Endothelial cell of umbilical vein (primary cell): ENCODE results near the gene EEF1AKMT1. TPM values are rescaled to one million over a fixed set of nuclear protein-coding genes. Genes with fewer than 3 reads are reported as not detected.

Source experiments
- BruUV-seq: library from RNA; stranded (reverse); fragments of 400-500 nt; replicated peaks from 2 replicates; lab custom pipeline; 2021; lab: Mats Ljungman, UMichigan
- CTCF ChIA-PET: fragments of 300-600, 350-600 bp; sonication (Branson Sonifier 250); formaldehyde crosslinking; loops from one replicate; lab custom pipeline; 2021; ENCODE audit warnings: antibody characterized with exemption, inconsistent platforms; lab: Charles Lee
- POLR2A ChIA-PET: fragments of 300-600, 350-600 bp; sonication (Branson Sonifier 250); formaldehyde crosslinking; loops from one replicate; lab custom pipeline; 2021; ENCODE audit warnings: antibody characterized with exemption, inconsistent platforms; lab: Charles Lee
- DNase-seq: peaks from one replicate; pipeline ENCODE4 v3.0.0-alpha.2; 2011; ENCODE audit warnings: low read depth, low spot score
- FAIRE-seq: peaks from 2 replicates; lab custom pipeline; 2011; peaks lifted over from hg19 to GRCh38; lab: Jason Lieb, UNC
- H2AFZ ChIP-seq: 2 replicates; pipeline ENCODE4 v1.6.0; 2012; ENCODE audit warnings: low read depth, low read length, control low read depth, inconsistent platforms
- H3K27ac ChIP-seq: 2 replicates; pipeline ENCODE4 v1.5.1; 2011; ENCODE audit warnings: low read depth, mild to moderate bottlenecking, control low read depth, low read length, moderate library complexity; ENCODE audit not compliant: insufficient read depth
- H3K27me3 ChIP-seq, 2 experiments: 2 replicates each; pipeline versions ENCODE4 v1.6.0 to v1.6.1; 2011; ENCODE audit warnings: low read length in 2 of 2, mixed read lengths in 1 of 2; ENCODE audit not compliant: control insufficient read depth in 2 of 2, insufficient read depth in 2 of 2
- H3K36me3 ChIP-seq, 2 experiments: 2 replicates in 1 of 2; 3 replicates in 1 of 2; pipeline ENCODE4 v1.5.1; 2011; ENCODE audit warnings: low read length in 2 of 2, mild to moderate bottlenecking in 1 of 2, moderate library complexity in 1 of 2; ENCODE audit not compliant: control insufficient read depth in 2 of 2, insufficient read depth in 2 of 2; ENCODE audit errors: extremely low read depth in 1 of 2
- H3K4me1 ChIP-seq: 3 replicates; pipeline ENCODE4 v1.5.1; 2011; ENCODE audit warnings: mild to moderate bottlenecking, low read length; ENCODE audit not compliant: control insufficient read depth, insufficient read depth; ENCODE audit errors: extremely low read depth
- H3K4me2 ChIP-seq: 2 replicates; pipeline ENCODE4 v1.6.1; 2011; ENCODE audit warnings: low read length, control low read depth, mixed read lengths; ENCODE audit not compliant: insufficient read depth
- H3K4me3 ChIP-seq, 3 experiments: fragments of 200-600 bp in 1 of 3; sonication (generic), shearing (Covaris generic) in 1 of 3; replicated peaks in 1 of 3; 2 replicates each; pipeline ENCODE4 v1.5.1; 2011 to 2016; ENCODE audit warnings: control low read depth in 3 of 3, low read length in 3 of 3, mild to moderate bottlenecking in 2 of 3, inconsistent platforms in 1 of 3, low read depth in 1 of 3, moderate library complexity in 1 of 3; ENCODE audit not compliant: insufficient read depth in 1 of 3
- H3K79me2 ChIP-seq: 2 replicates; pipeline ENCODE4 v1.6.0; 2012; ENCODE audit warnings: low read length, inconsistent platforms; ENCODE audit not compliant: control insufficient read depth, insufficient read depth
- H3K9ac ChIP-seq: replicated peaks from 2 replicates; pipeline ENCODE3; 2011; ENCODE audit warnings: low read length, control low read depth; ENCODE audit not compliant: insufficient read depth; ENCODE audit errors: extremely low read depth
- H3K9me1 ChIP-seq: replicated peaks from 3 replicates; pipeline ENCODE4 v1.6.0; 2011; ENCODE audit warnings: mild to moderate bottlenecking, low read length; ENCODE audit not compliant: control insufficient read depth, insufficient read depth; ENCODE audit errors: extremely low read depth
- H3K9me3 ChIP-seq: replicated peaks from 2 replicates; pipeline ENCODE4 v1.5.1; 2012; ENCODE audit warnings: low read length, inconsistent platforms; ENCODE audit not compliant: control insufficient read depth, insufficient read depth
- H4K20me1 ChIP-seq: replicated peaks from 2 replicates; pipeline ENCODE3; 2011; ENCODE audit warnings: mild to moderate bottlenecking, low read length; ENCODE audit not compliant: control insufficient read depth, insufficient read depth; ENCODE audit errors: extremely low read depth
- CTCF ChIP-seq, 2 donors: IDR thresholded peaks; 1 replicate in 1 of 2; 2 replicates in 1 of 2; pipeline ENCODE4 v1.5.1; 2011; ENCODE audit warnings: low read length in 2 of 2, mild to moderate bottlenecking in 2 of 2, moderate library complexity in 2 of 2, control low read depth in 1 of 2, inconsistent platforms in 1 of 2, low read depth in 1 of 2; ENCODE audit not compliant: insufficient read depth in 1 of 2; ENCODE audit errors: extremely low read depth in 1 of 2
- EZH2 ChIP-seq: IDR thresholded peaks from 2 replicates; pipeline ENCODE4 v1.6.1; 2012; ENCODE audit warnings: borderline replicate concordance, low read depth, mild to moderate bottlenecking, moderate library complexity, low read length, inconsistent platforms; ENCODE audit not compliant: severe bottlenecking
- FOS ChIP-seq: IDR thresholded peaks from 2 replicates; pipeline ENCODE4 v1.6.1; 2011; ENCODE audit warnings: mild to moderate bottlenecking, low read length, moderate library complexity, borderline replicate concordance; ENCODE audit not compliant: insufficient read depth
- GATA2 ChIP-seq: IDR thresholded peaks from 2 replicates; pipeline ENCODE4 v1.7.0; 2011; ENCODE audit warnings: low read depth, mild to moderate bottlenecking, moderate library complexity, mixed read lengths, low read length; ENCODE audit not compliant: insufficient read length, insufficient read depth
- JUN ChIP-seq: IDR thresholded peaks from 2 replicates; pipeline ENCODE4 v1.6.1; 2011; ENCODE audit warnings: borderline replicate concordance, low read depth; ENCODE audit not compliant: insufficient read length, insufficient read depth
- MAX ChIP-seq: IDR thresholded peaks from 2 replicates; pipeline ENCODE4 v1.6.1; 2011; ENCODE audit not compliant: insufficient read depth, insufficient read length
- MYC ChIP-seq: IDR thresholded peaks from one replicate; pipeline ENCODE4 v1.6.1; 2011; ENCODE audit warnings: mild to moderate bottlenecking, low read depth, low read length
- POLR2A ChIP-seq: IDR thresholded peaks from 2 replicates; pipeline ENCODE4 v1.6.1; 2012; ENCODE audit warnings: low read depth, mild to moderate bottlenecking, control low read depth, low read length
- POLR2AphosphoS5 ChIP-seq: IDR thresholded peaks from 2 replicates; pipeline ENCODE4 v1.6.1; 2012; ENCODE audit warnings: low read depth, mild to moderate bottlenecking, control low read depth, low read length, moderate library complexity; ENCODE audit not compliant: insufficient read depth
- dilution Hi-C: fragments of 300-500 bp; cut with MboI; formaldehyde crosslinking; loops from one replicate; pipeline ENCODE4 v1.15.0; 2019; ENCODE audit warnings: low sequenced_read_pairs; ENCODE audit not compliant: extremely low pct_ligation_motif_present
- intact Hi-C: fragments of 100-400 bp; cut with micrococcal nuclease; formaldehyde crosslinking; loops from one replicate; pipeline ENCODE4 v1.10.0; 2022
- polyA plus RNA-seq, 4 experiments: library from polyadenylated mRNA; depleted of rRNA in 3 of 4; stranded (reverse) in 3 of 4; unstranded in 1 of 4; fragments of >200 nt; gene quantifications; 2 replicates each; pipeline versions ENCODE4 v1.2.1 to v1.2.3, GENCODE V29; 2011 to 2012; ENCODE audit warnings: missing spikeins in 1 of 4
- total RNA-seq: library from RNA; stranded (reverse); gene quantifications from 2 replicates; pipeline ENCODE4 v1.2.3, GENCODE V29; 2021

The EEF1AKMT1 gene
- total and polyA plus RNA-seq, 2 donors (not counting 3 experiments of a cell fraction or from before 2014, with no cell fraction given) = 9.0 to 11.1 TPM

- H3K9me3 ChIP-seq = no peaks in the 10 kb centered on the region
- ChIA-PET CTCF (no interaction called here), POLR2A (no interaction called here)
- no peak overlapping the region for H2AFZ ChIP-seq
- H3K36me3 ChIP-seq = no peaks in the 10 kb centered on the region
- no peaks in the 10 kb centered on the region for H3K27me3 ChIP-seq
- H3K4me1 ChIP-seq = peaks cover 3% of the 10 kb centered on the region
- H3K4me2 ChIP-seq = no peak overlapping the region
- no peak for TF ChIP-seq EZH2
- no peak for TF ChIP-seq CTCF (IDR thresholded peaks at IDR 0.05; ENCODE audit: extremely low read depth in 1 of 2, insufficient read depth in 1 of 2, low read depth in 1 of 2, low read length in 2 of 2)
- TF ChIP-seq MAX = no peak
- no peak for TF ChIP-seq GATA2
- no peak for TF ChIP-seq POLR2AphosphoS5
- no peak for TF ChIP-seq POLR2A
- no peak for TF ChIP-seq MYC
- TF ChIP-seq FOS = no peak
- TF ChIP-seq JUN = no peak
- dilution Hi-C loops = no loop called here
- no TSS peak for BruUV-seq
- DNase-seq (no peak), FAIRE-seq (no peak)
- H3K9me1 ChIP-seq = no peaks in the 10 kb centered on the region
- no peak overlapping the region for H3K27ac ChIP-seq
- H4K20me1 ChIP-seq = no peaks in the 10 kb centered on the region
- no peak overlapping the region for H3K4me3 ChIP-seq
- H3K79me2 ChIP-seq = no peaks in the 10 kb centered on the region
- intact Hi-C loops = loop anchor here (5.0 to 10.0 kb wide), 2 partner anchors 281 to 286 kb away; partner anchors contain the start of gene LATS2
- no peak overlapping the region for H3K9ac ChIP-seq
These were observed 4.5 kb upstream of the EEF1AKMT1 start for GRCh38 chr13:20778311-20778710.
